ENCODE measurements around the gene NTRK3. TPM values are rescaled to one million over a fixed set of nuclear protein-coding genes. Genes with fewer than 3 reads are reported as not detected.

Gene NTRK3
- total RNA-seq, 5 donors from 2014 or later (not counting 1 experiment from before 2014, with no cell fraction given): not detected

- Histone ChIP-seq H3K9me3 (no peaks in the 10 kb centered on the region), H3K27me3 (replicated peaks in 1 of 2; ENCODE audit: control insufficient read depth in 2 of 2, extremely low read depth in 1 of 2, insufficient read depth in 2 of 2, low read length in 1 of 2) (no peaks in the 10 kb centered on the region), H3K4me3 (ENCODE audit: control insufficient read depth in 1 of 2, extremely low read depth in 1 of 2, low read length in 1 of 2) (no peak overlapping the region), H3K27ac (ENCODE audit: low read length) (no peak overlapping the region), H3K4me1 (ENCODE audit: control insufficient read depth in 1 of 2, extremely low read depth in 1 of 2, insufficient read depth in 2 of 2, low read length in 2 of 2) (no peaks in the 10 kb centered on the region), H3K36me3 (ENCODE audit: control insufficient read depth in 2 of 2, extremely low read depth in 1 of 2, insufficient read depth in 1 of 2, low read length in 1 of 2) (no peaks in the 10 kb centered on the region)
- Mint-ChIP-seq H3K4me3 (no peak overlapping the region), H3K4me1 (no peaks in the 10 kb centered on the region), H3K27ac (no peak overlapping the region), H3K36me3 (no peaks in the 10 kb centered on the region), H3K9me3 (peaks cover 0 to 3% (median 0%) of the 10 kb centered on the region in 3 donors), H3K27me3 (peaks cover 4 to 13% of the 10 kb centered on the region in 2 donors)
- POLR2A ChIA-PET: no interaction called here
- ATAC-seq (replicated peaks in 1 of 4) (no peak), DNase-seq (no peak)
- CTCF ChIA-PET: no interaction called here
These were observed 129.1 kb downstream of the NTRK3 start for GRCh38 chr15:88127432-88127790.

DNA sequence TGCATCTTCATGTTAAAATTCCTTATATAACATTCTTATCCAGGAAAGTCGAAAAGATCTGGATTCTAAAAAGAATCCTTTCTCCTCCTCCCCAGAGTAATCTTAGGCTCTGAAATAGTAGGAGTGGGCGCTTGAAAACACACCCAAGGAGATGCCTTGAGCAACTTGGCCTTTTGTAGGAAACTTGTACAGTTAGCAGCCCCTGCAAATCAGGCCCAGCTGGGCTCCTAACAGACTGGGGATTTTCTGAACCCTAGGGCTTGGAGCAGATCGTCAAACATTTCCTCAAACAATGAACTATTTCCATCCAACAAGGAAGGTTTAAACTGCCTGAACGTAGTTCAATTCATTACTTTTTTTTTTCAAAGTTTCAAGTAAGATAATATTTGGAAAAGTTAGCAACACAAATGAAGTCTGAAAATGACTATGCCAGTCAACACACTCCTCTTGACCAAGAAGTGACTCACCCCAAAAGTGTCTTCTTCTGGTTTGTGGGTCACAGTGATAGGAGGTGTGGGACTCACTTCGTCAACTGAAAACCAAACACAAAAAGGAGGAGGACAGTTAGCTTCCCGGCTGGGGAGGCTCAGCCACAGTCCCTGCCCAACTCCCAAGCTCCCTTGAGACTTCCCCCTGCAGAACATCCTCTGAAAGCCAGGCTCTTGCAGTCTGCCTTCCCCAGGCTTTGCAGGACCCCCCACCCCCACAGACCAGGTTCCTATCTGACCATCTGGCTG is 129.7 kb downstream of the NTRK3 start:
- H3K4me1 Mint-ChIP-seq: no peaks in the 10 kb centered on the region
- peaks cover 4 to 13% of the 10 kb centered on the region in 2 donors for H3K27me3 Mint-ChIP-seq
- ChIA-PET POLR2A (no interaction called here), CTCF (no interaction called here)
- no peak overlapping the region for H3K4me3 ChIP-seq (ENCODE audit: control insufficient read depth in 1 of 2, extremely low read depth in 1 of 2, low read length in 1 of 2)
- WGBS (ENCODE audit: insufficient coverage): 80% methylated on average over 1 of the region's 6 CpGs
- H3K9me3 ChIP-seq: no peaks in the 10 kb centered on the region
- H3K4me3 Mint-ChIP-seq: no peak overlapping the region
- no peak for DNase-seq
- no peak overlapping the region for H3K27ac Mint-ChIP-seq
- ATAC-seq (replicated peaks in 1 of 4): no peak
- no peak overlapping the region for H3K27ac ChIP-seq (ENCODE audit: low read length)
- no peaks in the 10 kb centered on the region for H3K36me3 ChIP-seq (ENCODE audit: control insufficient read depth in 2 of 2, extremely low read depth in 1 of 2, insufficient read depth in 1 of 2, low read length in 1 of 2)
- peaks cover 0 to 3% (median 0%) of the 10 kb centered on the region in 3 donors for H3K9me3 Mint-ChIP-seq
- no peaks in the 10 kb centered on the region for H3K27me3 ChIP-seq (replicated peaks in 1 of 2; ENCODE audit: control insufficient read depth in 2 of 2, extremely low read depth in 1 of 2, insufficient read depth in 2 of 2, low read length in 1 of 2)
- H3K36me3 Mint-ChIP-seq: no peaks in the 10 kb centered on the region
- no peaks in the 10 kb centered on the region for H3K4me1 ChIP-seq (ENCODE audit: control insufficient read depth in 1 of 2, extremely low read depth in 1 of 2, insufficient read depth in 2 of 2, low read length in 2 of 2)

DNA sequence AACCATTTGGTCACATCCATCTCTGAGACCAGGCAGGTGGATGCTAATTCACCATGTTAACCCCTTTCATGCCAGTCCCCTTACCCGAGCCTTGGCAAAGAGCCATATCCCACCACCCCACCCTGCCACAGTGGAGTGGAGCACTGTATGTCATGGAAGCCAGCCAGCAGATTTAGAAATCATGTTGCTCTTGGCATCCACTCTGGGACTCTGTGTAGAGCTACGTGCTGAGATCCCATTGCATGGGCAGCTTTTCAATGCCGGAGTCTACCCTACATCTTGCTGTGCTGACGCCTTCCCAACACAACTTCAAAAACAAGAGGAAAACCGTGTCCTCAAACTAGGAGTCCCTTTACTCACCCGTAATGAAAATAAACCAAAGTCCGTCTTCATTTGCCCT is 131.0 kb downstream of the NTRK3 start:
- no peaks in the 10 kb centered on the region for H3K9me3 ChIP-seq
- no peak overlapping the region for H3K27ac ChIP-seq (ENCODE audit: low read length)
- no peaks in the 10 kb centered on the region for H3K36me3 ChIP-seq (ENCODE audit: control insufficient read depth in 2 of 2, extremely low read depth in 1 of 2, insufficient read depth in 1 of 2, low read length in 1 of 2)
- ChIA-PET POLR2A (interaction anchor here in 1 of 2 donors (0.6 kb wide), 1 partner anchor 516 kb away, joined by 5 read pairs; no protein-coding TSS in a partner anchor), CTCF (no interaction called here)
- no peaks in the 10 kb centered on the region for H3K4me1 ChIP-seq (ENCODE audit: control insufficient read depth in 1 of 2, extremely low read depth in 1 of 2, insufficient read depth in 2 of 2, low read length in 2 of 2)
- 89% methylated on average over 7 of the region's 7 CpGs for WGBS (ENCODE audit: insufficient coverage)
- Mint-ChIP-seq H3K27me3 (peaks cover 4 to 14% of the 10 kb centered on the region in 2 donors), H3K4me1 (no peaks in the 10 kb centered on the region), H3K4me3 (no peak overlapping the region), H3K9me3 (peaks cover 0 to 3% (median 0%) of the 10 kb centered on the region in 3 donors), H3K36me3 (no peaks in the 10 kb centered on the region), H3K27ac (no peak overlapping the region)
- no peak overlapping the region for H3K4me3 ChIP-seq (ENCODE audit: control insufficient read depth in 1 of 2, extremely low read depth in 1 of 2, low read length in 1 of 2)
- ATAC-seq (replicated peaks in 1 of 4): no peak
- no peaks in the 10 kb centered on the region for H3K27me3 ChIP-seq (replicated peaks in 1 of 2; ENCODE audit: control insufficient read depth in 2 of 2, extremely low read depth in 1 of 2, insufficient read depth in 2 of 2, low read length in 1 of 2)
- DNase-seq: no peak

DNA sequence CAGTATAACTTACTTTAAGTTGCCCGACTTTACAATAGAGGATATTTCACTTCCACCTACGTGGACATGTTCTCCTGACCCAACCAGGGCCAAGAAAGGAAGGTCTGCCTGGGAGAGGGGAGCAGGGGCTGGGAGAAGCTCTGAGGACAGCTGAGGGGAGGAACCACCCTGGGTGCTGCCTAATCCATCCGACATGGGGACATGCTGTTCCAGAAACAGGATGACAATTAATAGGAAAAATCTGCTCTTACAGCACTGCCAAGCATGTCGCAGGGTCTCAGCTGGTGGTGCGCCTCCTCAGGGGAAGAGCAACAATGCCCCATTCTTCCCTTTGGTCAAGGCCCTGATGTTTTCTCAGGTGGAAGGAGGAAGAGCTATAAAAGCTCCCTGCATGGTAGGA is 132.3 kb downstream of the NTRK3 start:
- Mint-ChIP-seq H3K4me3 (no peak overlapping the region), H3K27me3 (peaks cover 4 to 14% of the 10 kb centered on the region in 2 donors), H3K9me3 (peaks cover 0 to 3% (median 0%) of the 10 kb centered on the region in 3 donors), H3K4me1 (no peaks in the 10 kb centered on the region), H3K27ac (no peak overlapping the region), H3K36me3 (no peaks in the 10 kb centered on the region)
- Histone ChIP-seq H3K27ac (ENCODE audit: low read length) (no peak overlapping the region), H3K9me3 (no peaks in the 10 kb centered on the region), H3K27me3 (replicated peaks in 1 of 2; ENCODE audit: control insufficient read depth in 2 of 2, extremely low read depth in 1 of 2, insufficient read depth in 2 of 2, low read length in 1 of 2) (no peaks in the 10 kb centered on the region), H3K4me3 (ENCODE audit: control insufficient read depth in 1 of 2, extremely low read depth in 1 of 2, low read length in 1 of 2) (no peak overlapping the region), H3K4me1 (ENCODE audit: control insufficient read depth in 1 of 2, extremely low read depth in 1 of 2, insufficient read depth in 2 of 2, low read length in 2 of 2) (no peaks in the 10 kb centered on the region), H3K36me3 (ENCODE audit: control insufficient read depth in 2 of 2, extremely low read depth in 1 of 2, insufficient read depth in 1 of 2, low read length in 1 of 2) (no peaks in the 10 kb centered on the region)
- DNase-seq: no peak
- CTCF ChIA-PET: no interaction called here
- WGBS (ENCODE audit: insufficient coverage): no CpG with 5 or more reads among the region's 5 CpGs
- POLR2A ChIA-PET: no interaction called here
- no peak for ATAC-seq (replicated peaks in 1 of 4)

DNA sequence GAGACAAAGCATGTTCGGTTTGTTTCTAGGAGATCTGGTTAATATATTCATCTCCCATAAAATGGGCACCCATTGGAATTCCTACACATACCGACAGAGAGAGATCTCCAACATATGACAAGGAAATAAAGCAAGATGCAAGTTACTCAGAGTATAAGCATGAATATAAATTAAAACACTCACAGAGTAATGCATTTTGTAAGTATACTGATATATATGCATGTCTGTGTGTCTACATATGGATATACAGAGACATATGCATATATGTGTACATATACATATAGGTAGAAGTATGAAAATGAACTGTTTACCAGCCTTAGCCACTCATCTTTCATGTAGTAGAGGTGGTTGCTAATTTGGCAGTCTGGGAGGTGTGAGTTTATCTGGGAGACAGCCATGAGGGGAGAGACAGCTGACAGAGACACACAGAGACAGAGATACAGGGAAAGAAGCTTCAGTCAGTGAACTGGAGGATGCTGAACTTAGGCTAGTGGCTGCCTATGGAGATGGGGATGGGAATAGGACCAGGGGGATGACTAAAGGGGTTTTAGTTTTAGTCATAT is 134.5 kb downstream of the NTRK3 start:
- ATAC-seq (replicated peaks in 1 of 4): no peak
- ChIA-PET POLR2A (no interaction called here), CTCF (no interaction called here)
- H3K4me1 Mint-ChIP-seq: no peaks in the 10 kb centered on the region
- no peak overlapping the region for H3K27ac ChIP-seq (ENCODE audit: low read length)
- no peak overlapping the region for H3K4me3 ChIP-seq (ENCODE audit: control insufficient read depth in 1 of 2, extremely low read depth in 1 of 2, low read length in 1 of 2)
- H3K27ac Mint-ChIP-seq: no peak overlapping the region
- H3K36me3 Mint-ChIP-seq: no peaks in the 10 kb centered on the region
- WGBS (ENCODE audit: insufficient coverage): no CpG with 5 or more reads among the region's 2 CpGs
- no peak overlapping the region for H3K4me3 Mint-ChIP-seq
- DNase-seq: no peak
- H3K9me3 Mint-ChIP-seq: peaks cover 0 to 3% (median 0%) of the 10 kb centered on the region in 3 donors
- H3K4me1 ChIP-seq (ENCODE audit: control insufficient read depth in 1 of 2, extremely low read depth in 1 of 2, insufficient read depth in 2 of 2, low read length in 2 of 2): no peaks in the 10 kb centered on the region
- H3K36me3 ChIP-seq (ENCODE audit: control insufficient read depth in 2 of 2, extremely low read depth in 1 of 2, insufficient read depth in 1 of 2, low read length in 1 of 2): no peaks in the 10 kb centered on the region
- H3K9me3 ChIP-seq: no peaks in the 10 kb centered on the region
- peaks cover 0 to 14% of the 10 kb centered on the region in 2 donors for H3K27me3 Mint-ChIP-seq
- H3K27me3 ChIP-seq (replicated peaks in 1 of 2; ENCODE audit: control insufficient read depth in 2 of 2, extremely low read depth in 1 of 2, insufficient read depth in 2 of 2, low read length in 1 of 2): peaks cover 0 to 3% of the 10 kb centered on the region in 2 experiments

DNA sequence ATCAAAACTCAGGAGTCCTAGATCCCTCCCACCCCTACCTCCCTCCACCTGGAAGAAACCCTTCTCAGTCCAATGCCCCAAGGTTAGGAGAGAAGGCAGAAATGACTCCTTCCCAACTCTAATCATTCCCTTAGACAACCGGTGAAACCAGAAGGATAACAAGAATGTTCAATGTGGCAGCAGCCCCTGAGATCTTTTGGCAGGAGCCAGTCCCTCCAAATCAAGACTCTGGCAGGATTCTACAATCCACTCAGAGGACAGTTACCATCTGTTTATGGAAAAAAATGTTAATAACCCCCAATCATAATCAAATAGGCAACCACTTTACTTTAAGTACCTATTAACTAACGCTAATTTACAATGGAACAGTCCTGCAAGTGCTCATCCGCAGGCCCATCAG is 136.5 kb downstream of the NTRK3 start:
- Mint-ChIP-seq H3K27me3 (peaks cover 0 to 12% of the 10 kb centered on the region in 2 donors), H3K36me3 (no peaks in the 10 kb centered on the region), H3K9me3 (peaks cover 0 to under 1% (median 0%) of the 10 kb centered on the region in 3 donors), H3K4me3 (no peak overlapping the region), H3K4me1 (no peaks in the 10 kb centered on the region), H3K27ac (no peak overlapping the region)
- DNase-seq (no peak), ATAC-seq (replicated peaks in 1 of 4) (no peak)
- no peak overlapping the region for H3K4me3 ChIP-seq (ENCODE audit: control insufficient read depth in 1 of 2, extremely low read depth in 1 of 2, low read length in 1 of 2)
- H3K27me3 ChIP-seq (replicated peaks in 1 of 2; ENCODE audit: control insufficient read depth in 2 of 2, extremely low read depth in 1 of 2, insufficient read depth in 2 of 2, low read length in 1 of 2): peaks cover 0 to 8% of the 10 kb centered on the region in 2 experiments
- no peaks in the 10 kb centered on the region for H3K4me1 ChIP-seq (ENCODE audit: control insufficient read depth in 1 of 2, extremely low read depth in 1 of 2, insufficient read depth in 2 of 2, low read length in 2 of 2)
- ChIA-PET POLR2A (no interaction called here), CTCF (no interaction called here)
- H3K27ac ChIP-seq (ENCODE audit: low read length): no peak overlapping the region
- no peaks in the 10 kb centered on the region for H3K9me3 ChIP-seq
- WGBS (ENCODE audit: insufficient coverage): 67% methylated on average over 1 of the region's 3 CpGs
- H3K36me3 ChIP-seq (ENCODE audit: control insufficient read depth in 2 of 2, extremely low read depth in 1 of 2, insufficient read depth in 1 of 2, low read length in 1 of 2): no peaks in the 10 kb centered on the region
